NCI-H1436 (cell line): ENCODE results near the gene TREH.
A peak's percentile ranks its signal among the peaks of the same experiment; 100 is the strongest.
"Not testable (repeated sequence)": the region's sequence is repeated elsewhere in the genome, so short reads cannot be mapped to it uniquely, and the experiment has no call there.

ENCODE experiments used
- DNase-seq: peaks from one replicate; lab custom pipeline; 2025; lab: John Stamatoyannopoulos, UW

Gene TREH

GRCh38 chr11:118696673-118697226 is 17.3 kb upstream of the TREH start:
- no peak for DNase-seq

GRCh38 chr11:118694771-118695170 is 15.3 kb upstream of the TREH start:
- DNase-seq = no peak

DNA sequence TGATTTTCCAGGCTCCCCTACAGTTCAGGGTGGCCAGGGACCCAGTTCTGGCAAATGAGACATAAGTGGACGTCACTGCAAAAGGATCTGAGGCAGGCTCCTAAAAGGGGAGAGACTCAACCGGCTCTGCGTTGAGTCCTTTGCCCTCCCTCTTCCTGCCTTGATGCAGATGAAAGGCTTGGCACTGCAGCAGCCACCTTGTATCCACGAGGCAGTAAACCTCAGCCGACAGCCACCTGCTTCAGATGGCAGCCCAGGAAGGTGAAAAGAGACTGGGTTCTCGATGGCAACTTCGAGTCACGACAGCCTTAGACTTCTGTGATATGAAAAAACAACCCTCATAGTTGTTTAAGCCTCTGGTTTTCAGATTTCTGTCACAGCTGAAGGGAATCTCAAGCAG is 14.7 kb upstream of the TREH start:
- DNase-seq = no peak

DNA sequence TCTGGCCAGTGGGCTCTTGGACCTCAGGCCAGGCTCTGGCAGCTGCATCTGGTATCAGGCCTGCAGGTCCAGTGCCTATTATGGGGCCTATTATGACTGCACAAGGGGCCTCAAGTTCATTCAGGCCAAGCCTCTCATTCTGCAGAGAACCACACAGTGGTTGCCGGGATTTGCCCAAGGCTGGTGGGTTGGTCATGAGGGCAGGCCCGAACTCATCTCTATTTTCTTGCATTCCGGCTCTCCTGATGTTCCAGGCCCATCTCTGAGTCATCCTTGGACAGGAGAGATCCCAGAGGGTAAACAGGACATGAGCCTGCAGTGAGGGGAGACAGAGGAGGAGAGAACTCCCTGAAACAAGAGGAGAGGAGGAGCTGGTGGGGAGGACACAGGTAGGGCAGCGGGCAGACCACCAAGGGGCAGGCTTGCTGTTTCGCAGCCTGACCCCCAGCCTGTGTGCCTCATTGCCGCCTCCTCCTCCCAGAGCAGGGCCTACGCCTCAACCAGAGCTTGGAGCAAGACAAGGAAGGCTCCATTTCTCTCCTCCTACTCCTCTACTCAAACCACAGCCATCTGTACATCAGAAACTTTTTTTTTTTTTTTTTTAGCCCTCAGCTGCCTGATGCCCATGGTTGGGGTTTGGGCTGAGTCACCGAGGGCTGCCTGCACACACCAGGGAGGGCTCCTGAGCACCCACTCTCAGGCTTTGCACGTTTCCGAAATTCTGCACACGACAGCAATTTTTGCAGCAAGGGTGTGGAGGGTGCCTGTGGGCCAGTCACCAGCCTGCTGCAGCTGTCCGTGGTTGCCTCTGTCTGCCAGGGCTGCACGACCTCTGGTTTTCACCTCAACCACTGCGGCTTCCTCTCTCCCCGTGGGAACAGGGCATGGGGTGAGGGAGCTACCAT is 12.7 kb upstream of the TREH start:
- no peak for DNase-seq

DNA sequence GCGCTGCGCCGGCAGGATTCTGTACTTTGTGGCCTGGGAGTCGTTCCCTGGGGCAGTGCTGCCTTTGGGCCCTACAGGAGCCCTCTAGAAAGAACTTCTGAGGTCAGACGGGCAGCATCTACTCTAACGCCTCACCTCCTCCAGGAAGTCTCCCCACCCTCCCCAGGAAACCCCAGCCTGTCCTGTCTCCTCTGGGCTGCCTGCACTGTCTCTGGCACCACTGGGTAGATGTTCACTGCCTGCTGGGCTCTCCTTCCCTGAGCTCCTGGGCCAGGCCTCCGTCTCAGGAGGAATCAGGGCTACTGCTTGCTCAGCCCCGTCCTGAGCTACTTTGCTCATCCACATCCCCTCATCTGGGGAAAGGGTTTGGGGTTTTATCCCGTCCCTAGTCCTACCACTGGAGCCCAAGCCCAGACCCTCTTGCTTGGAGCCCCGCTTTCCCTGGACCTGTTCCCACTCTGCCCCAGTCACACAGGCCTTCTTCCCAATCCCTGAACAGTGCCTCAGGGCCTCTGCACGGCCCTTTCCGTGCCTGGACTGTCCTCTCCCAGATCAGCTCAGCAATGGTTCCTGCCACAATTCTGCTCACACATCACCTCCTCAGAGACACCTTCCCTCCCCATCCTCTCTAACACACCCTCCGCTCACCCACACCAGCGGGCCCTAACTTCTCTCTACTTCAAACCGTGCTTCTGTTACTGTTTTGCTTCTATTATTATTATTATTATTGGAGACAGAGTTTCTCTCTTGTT is 11.3 kb upstream of the TREH start:
- no peak for DNase-seq

DNA sequence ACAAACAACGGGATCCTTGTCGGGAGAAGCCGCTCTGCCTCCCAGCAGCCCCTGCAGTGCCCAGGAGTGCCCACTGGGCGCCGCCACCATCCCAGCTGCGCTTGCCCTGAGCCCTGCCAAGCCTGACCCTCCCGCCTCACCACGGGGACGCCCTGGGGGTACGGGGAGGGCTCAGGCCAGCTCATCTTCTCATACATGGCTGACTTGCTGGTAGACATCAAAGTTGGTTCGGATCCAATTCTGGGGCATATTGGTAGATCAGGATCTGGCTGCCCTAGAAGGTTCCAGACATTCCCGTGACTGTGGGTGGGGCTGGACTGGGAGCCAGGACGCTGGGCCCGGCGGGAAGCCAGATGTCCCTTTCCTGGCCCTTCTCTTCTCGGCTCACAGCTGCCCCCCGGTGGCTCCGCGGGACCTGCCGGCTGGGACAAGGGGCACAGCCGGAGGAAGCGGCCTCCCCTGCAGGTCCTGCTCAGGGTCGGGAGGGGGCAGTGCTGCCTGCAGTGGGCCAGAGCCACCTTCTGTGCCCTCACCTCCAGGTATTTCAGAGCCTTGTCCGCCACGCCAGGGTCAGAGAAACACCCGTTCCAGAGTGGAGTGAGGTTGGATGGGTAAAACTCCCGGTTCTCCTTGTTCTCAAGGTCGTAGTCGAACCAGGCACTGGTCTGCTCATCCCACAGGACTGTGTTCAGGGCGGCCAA is 10.6 kb upstream of the TREH start:
- peak; percentile 34 for DNase-seq

DNA sequence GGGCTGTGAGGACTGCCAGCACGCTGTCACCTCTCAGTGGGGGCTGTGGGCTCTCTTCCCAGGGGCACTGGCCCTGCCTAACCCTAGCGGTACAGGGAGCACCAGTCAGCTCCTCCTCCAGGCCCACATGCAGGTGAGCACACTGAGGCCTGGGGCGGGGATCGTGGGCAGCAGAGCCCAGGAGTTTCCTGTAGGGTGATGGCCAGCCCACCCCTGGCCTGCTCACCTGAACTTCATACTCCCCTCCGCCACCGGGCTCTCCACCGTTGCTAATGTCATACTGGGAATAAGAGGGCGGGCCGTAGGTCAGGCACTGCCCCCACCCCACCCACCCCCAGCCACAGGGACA is 10.0 kb upstream of the TREH start:
- DNase-seq = no peak

GRCh38 chr11:118688851-118689502 is 9.5 kb upstream of the TREH start:
- no peak for DNase-seq

GRCh38 chr11:118688339-118688738 is 8.9 kb upstream of the TREH start:
- DNase-seq = not testable (repeated sequence)

DNA sequence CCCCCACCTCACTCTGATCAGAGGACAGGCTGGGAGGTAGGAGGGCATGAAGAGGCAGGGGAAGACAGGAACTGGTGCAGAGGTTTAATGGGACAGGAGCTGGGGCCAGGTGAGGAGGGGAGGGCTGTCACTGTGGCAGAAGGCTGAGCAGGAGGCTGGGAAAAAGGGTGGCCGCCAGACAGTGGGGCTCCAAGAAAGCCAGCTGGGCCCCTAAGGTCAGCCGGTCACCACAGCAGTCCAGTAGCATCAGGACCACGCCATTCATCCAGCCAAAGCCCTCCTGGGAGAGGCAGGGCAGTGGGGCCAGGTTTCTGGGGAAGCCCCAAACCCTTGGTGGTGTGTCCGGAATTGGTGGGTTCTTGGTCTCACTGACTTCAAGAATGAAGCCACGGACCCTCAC is 8.5 kb upstream of the TREH start:
- no peak for DNase-seq

- no peak for DNase-seq
These were observed 4.7 kb upstream of the TREH start for GRCh38 chr11:118684187-118684586.

DNA sequence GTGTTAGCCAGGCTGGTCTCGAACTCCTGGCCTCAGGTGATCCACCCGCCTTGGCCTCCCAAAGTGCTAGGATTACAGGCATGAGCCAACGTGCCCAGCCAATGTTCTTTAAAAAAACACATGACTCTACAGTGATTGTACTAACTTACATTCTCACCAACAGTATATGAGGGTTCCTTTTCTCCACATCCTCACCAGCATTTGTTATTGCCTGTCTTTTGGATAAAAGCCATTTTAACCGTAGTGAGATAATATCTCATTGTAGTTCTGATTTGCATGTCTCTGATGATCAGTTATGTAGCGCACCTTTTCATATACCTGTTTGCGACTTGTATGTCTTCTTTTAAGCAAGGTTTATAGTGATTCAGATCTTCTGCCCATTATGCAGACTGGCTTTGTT is 3.5 kb upstream of the TREH start:
- not testable (repeated sequence) for DNase-seq

- no peak for DNase-seq
These were observed 2.9 kb upstream of the TREH start for GRCh38 chr11:118682372-118682771.

GRCh38 chr11:118678908-118679307 is 542 bp downstream of the TREH start:
- not testable (repeated sequence) for DNase-seq

- DNase-seq = no peak
These were observed 1.5 kb downstream of the TREH start for GRCh38 chr11:118677977-118678376.

GRCh38 chr11:118674082-118674435 is 5.4 kb downstream of the TREH start:
- no peak for DNase-seq

- no peak for DNase-seq
These were observed 5.9 kb downstream of the TREH start for GRCh38 chr11:118673361-118674081.

DNA sequence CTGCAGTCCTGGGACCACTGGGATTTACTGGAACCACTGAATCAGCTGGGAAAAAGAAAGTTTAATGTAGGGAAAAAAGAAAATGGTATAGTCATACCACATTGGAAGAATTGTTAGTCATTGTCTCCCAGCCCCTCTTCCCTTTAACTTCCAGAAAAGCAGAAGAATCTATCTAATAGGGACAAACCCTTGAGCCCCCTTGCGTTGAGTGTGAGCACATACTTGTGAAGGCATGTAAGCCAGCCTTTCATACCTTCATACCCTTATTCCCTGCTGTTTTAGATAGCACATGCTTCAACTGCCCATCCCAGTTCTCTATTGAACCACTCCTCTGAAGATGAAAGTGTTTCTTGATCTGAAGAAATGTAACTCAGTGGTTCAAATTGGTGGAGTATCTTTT is 6.6 kb downstream of the TREH start:
- DNase-seq = no peak

GRCh38 chr11:118671254-118671653 is 8.2 kb downstream of the TREH start:
- DNase-seq = no peak

DNA sequence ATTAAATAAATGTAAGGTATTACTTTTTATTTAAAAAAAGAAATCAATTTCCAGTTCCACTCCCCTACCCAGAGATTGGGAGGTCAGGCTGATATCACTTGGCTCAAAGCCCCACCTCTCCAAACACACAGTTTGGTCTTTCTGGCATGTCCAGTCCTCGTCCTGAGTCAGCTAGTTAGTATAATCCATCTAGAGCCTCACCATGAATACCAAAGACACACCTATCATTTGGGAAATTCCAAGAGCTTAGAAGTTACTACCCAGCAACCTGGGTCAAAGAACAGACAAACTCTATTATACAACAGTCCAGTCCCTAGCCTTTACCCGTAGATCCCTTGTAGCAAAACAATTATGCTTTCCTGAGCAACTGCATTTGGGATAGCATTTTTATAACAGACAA is 9.4 kb downstream of the TREH start:
- DNase-seq = no peak

DNA sequence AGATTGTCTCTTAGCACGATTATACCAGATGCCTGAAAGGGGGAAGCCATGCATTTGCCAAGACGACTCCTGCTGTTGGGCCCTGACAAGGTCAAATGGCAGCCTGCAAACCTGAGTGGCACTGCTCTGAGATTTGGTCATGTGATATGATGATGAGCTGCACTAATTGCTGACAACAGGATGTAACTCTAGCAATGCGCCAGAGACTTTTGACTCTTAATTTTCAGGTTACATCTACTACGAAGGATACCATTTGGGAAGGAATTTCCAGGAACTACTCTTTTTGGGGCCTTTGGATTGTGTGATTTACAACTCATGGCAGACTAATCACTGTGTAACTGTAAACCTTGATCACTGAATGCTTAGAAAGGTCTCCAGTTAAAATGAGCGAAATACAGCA is 13.1 kb downstream of the TREH start:
- no peak for DNase-seq
